Brain pericyte (primary cell): ENCODE measurements around the gene MIS12.

Experiments used
- DNase-seq: peaks from one replicate; pipeline ENCODE4 v3.0.0-alpha.2; 2012; ENCODE audit warnings: low read depth, low spot score

The MIS12 gene

DNA sequence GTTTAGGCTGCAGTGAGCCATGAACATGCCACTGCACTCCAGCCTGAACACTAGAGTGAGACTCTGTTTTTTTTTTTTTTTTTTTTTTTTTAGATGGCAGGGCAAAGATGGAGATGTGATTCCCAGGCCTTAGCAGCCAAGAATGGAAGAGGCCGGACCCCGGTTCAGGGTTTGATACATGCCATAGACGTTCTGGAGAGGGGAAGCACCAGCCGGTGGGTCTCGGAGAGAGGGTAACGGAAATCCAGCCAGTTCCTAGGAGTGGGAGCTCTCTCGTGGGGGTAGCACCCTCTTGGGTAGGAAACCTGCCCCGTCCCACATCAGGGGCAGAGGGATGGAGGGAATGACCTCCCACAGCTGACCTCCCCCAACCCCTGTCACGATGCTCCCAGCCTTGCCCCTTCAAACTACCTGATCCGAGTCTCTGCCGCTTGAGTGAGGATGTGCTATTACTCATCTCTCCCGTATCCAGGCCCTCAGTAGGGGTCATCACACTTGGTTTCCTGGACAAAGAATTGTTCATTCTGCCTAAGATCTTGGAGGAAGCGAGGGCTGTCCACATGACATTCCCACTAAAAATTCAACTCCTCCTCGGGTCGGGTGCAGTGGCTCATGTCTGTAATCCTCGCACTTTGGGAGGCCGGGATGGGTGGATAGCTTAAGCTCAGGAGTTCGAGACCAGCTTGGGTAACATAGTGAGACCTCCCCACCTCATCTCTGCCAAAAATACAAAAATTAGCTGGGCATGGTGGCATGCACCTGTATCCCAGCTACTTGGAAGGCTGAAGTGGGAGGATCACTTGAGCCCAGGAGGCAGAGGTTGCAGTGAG is 47.3 kb downstream of the MIS12 start:
- no peak for DNase-seq

DNA sequence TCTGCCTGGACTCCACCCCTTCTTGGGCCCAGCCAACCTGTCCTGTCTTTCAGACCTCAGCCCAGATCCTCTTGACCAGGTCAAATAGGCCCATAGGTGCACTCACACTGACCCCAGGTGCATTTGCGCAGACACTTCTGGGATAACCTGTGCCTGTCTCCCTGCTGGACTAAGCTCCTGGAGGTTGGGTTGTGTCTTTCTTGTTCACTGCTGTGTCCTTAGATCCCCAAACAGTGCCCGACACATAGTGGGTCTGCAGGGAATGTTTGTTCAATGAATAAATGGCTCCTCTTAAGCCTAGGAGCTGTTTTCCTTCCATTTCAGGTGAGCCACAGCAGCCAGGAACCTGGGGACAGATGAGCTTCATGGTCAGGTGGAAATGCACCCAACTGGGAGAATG is 49.1 kb downstream of the MIS12 start:
- DNase-seq: no peak

DNA sequence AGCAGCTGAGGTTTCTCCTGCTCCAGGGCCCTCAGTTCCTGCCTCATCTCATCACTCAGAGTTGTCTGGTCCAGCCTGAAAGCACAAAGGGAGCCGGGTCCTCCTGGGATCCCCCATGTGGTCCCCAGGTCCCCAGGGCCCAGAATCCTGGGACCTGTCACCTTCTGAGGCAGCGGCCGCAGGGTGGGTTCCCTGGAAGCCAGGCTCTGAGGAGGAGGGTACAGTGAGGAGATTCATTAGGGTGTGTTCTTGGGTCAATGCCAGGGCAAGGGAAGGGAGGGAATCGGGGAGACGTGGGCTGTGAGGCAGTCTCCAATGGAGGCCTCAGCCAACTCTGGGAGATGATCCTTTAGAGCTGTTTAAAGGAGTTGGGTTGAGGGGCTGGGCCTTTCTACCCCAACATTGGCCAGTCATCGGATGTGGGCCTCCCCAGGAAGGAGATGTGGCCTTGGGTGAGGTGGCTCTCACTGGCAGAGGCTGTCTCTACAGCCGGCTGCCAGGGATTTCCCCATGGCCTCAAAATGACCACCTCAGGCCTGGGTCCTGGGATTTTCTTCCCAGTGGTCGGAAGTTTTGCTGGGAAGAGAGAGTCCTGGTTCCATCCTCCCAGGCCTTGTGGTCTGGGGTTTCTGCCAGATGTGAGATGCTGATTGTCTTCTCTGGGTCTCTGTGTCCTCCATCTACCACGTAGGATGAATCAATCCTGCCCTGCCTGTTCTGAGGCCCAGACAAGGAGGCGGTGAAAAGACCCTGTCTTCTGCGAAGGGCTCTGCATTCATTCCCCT is 50.7 kb downstream of the MIS12 start:
- DNase-seq: no peak

DNA sequence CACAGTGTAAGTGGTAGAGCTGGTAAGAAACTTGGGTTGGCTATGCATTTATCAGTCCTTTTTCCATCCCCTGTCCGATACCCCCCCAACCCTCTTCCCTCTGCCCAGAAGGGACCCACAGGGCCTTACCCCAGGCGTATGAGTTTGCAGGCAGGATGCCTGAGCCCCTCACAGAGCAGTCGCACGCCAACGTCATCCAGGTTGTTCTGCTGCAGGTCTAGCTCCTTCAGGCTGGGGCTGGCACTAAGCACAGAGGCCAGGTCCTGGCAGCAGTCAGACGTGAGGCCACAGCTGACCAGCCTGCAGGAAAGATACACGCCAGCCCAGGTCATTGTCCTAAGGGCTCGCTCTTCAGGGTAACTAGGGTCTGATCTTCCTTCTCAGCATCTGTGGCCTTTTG is 52.9 kb downstream of the MIS12 start:
- DNase-seq: no peak

DNA sequence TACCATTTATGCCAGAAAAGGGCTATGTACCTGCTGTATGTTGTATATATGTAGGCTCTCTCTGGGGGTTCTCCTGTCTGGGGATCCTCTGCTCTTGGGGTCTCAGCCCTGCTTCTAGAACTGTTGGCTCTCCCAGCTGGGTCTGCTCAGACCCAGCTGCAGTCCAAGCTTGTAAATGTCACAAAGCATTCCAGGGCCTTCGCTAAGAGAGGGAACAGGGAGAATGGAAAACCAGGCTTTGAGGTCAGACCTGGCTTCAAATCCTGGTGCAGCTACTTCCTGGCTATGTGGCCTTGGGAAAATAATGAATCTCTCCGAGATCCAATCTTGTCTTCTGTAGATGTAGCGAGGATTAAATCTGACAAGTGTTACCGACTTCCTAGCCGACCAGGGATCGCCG is 54.0 kb downstream of the MIS12 start:
- no peak for DNase-seq
